HG02870 (cell line): ENCODE measurements around the gene FHOD3.
"Not testable (repeated sequence)": the region's sequence is repeated elsewhere in the genome, so short reads cannot be mapped to it uniquely, and the experiment has no call there.

Source experiments
- ATAC-seq: cut with Tn5 transposase; IDR thresholded peaks from one replicate; pipeline ENCODE4 v1.9.1; 2021; ENCODE audit warnings: mild to moderate bottlenecking, moderate library complexity; ENCODE audit not compliant: unreplicated experiment

Gene FHOD3

GRCh38 chr18:36441426-36442240, 144.1 kb downstream of the FHOD3 start:
- no peak for ATAC-seq

DNA sequence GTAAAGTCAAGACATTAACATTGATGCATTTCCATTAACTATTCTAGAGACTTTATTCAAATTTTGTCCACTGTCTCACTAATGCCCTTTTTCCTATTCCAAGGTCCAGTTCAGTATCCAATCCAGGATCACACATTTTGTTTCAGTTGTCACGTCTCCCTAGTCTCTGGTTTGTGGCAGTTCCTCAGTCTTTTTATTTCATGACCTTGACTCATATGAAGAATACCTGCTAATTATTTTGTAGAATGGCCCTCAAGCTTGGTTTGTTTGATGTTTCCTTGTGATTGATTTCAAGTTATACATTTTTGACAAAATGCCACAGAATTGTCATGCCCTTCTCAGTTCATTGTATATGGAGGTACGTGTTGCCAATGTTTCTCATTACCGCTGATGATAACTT, 145.2 kb downstream of the FHOD3 start:
- no peak for ATAC-seq

DNA sequence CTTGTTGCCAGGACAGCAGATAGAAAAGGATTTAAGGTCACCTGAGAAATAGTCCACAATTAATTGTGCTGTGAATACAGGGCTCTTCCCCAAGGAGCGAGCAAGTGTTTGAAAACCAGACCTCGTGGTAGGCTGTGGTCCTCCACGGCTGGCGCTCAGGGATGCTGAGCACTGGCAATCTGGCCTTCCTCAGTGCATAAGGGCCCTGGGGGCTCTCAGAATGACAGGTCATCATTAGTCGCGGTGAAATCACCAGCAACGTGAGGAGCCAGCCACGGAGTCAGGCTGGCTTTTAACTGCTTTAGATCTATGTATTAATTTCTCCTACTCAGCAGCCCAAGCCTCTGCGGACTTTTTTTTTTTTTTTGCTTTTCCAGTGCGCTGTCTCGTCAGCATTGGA, 148.5 kb downstream of the FHOD3 start:
- ATAC-seq = no peak

DNA sequence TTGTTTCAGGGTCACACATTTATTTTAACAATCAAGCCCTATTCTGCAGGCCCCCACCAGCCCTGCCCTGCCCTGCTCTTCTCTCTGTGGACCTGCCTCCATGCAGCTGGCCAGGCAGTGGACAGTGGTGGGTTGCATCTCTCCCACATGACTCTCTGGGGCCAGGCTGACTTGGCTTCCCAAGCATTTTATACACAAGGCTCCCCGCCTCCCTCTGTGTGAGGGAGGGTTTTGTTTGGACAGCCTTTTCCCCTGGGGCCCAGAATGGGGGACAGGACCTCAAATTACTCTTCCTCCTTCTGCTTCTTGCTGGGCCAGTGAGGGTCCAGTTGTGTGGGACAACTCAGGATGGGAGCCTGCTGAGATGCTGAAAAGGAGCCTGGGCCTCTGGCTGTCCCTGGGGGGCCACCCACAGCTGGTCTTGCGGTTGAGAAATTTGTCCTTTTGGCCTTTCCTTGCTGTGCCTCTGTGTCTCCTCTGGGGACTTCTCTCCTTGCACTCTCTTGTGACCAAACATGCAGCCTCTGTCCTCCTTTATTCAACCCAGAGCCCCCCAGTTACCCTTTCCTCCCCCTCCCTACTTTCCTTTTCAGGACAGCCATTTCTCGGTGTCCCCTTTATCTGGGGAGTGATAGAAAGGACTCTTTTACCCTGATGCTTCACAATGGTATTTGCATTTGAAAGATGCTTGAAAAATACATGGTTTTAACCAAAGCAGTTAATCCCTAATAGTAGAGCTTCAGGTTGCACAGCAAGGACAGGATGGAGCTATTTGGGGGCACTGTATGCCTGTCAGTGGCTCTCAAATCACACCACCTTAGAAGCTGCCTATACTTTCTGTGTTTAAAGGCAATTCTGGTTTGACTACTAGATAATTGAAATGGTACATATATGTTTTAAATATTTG, 151.1 kb downstream of the FHOD3 start:
- ATAC-seq = no peak

DNA sequence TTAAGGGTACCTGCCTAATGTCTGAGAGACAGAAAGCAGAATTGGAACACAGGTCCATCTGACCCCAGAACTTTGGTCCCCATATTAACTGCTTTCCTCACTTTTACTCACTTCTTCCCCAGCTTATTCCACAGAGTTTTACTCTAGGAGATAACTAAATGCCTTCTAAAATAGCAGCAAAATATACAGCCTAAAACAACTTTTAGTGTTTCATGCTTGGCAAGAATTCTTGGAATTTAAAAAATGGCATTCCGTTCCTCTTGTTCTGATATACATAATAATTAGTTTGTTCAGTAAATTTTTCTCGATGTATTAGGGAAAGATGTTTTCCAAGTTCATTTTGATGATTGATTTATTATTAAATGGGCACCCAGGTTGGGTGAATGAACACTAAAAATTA, 151.9 kb downstream of the FHOD3 start:
- no peak for ATAC-seq

DNA sequence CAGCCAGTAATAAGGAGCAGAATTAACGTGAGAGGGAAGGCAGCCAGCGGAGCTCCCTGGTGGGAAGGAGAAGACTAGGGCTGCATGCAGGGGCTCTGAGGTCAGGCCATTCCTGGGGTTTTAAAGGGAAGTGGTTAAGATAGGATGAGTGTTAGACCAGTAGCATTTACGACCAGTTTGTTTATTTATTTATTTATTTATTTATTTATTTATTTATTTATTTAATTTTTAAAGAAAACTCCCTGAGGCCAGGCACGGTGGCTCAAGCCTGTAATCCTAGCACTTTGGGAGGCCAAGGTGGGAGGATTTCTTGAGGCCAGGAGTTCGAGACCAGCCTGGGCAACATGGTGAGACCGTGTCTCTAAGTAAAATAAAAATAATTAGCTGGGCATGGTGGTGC, 152.8 kb downstream of the FHOD3 start:
- ATAC-seq = no peak

DNA sequence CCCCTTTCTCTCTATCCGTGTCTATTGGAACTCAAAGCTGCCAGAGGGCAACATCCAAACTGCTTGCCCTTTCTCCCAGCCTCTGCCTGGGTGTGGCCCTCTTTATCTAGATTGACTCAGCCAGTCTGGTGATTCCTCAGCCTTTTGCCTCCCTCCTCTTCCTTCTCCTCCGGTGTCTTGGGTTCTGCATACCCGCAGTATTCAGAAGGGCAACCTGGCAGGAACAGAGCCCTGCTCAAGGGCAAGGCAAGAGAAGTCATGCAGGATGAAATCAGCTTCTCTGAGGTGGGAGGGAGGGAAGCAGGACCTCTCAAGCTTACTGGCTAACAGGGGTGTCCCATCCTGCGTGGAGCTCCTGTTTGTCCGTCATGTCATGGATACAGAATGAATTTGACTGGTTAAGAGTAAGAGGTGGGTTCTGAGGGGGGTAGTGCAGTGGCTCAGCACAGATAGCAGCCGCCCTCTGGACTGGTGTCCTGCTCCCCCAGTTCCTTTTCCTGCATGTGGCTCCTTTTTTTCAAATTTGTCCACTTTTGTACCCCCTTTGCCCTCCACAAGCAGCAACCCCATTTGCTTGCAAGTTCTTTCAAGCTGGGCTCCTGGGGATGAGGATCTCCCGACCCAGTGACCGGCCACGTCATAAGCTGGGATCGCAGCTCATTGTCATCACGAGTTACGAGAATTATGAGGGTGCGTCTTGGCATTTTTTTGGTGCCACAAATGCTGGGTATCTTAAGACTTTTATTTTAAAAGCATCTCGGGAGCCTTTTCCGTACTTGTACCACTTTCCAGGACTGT, 154.1 kb downstream of the FHOD3 start:
- ATAC-seq = no peak

- ATAC-seq = no peak
Measured at GRCh38 chr18:36454245-36454644, 156.7 kb downstream of the FHOD3 start.

DNA sequence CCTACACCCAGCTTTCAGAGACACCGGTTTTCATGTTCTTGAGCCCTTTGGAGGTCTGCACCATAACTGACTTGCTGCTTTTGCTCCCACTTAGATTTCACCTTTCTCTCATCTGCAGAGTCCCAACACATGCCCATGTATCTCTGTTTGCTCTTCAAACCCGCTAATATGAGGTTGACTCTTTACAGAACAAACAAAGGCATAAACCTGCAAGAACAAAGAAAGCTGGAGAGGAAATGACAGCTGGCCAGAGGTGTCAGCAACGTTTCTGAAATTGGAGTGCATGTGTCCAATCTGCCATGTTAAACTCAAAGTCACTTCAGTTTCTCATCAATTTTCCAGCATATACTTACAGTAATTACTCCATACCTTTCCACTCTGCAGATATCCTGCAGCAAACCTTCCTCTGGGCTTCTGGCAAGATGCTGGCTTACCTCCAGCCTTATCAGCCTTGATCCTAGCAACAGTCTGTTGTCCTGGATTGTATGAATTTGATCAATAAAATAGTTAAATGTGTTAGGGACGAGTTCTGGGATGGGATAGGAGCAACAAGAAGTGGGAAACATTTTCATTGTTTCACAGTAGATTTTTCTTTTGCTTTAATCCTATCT, 157.4 kb downstream of the FHOD3 start:
- no peak for ATAC-seq

DNA sequence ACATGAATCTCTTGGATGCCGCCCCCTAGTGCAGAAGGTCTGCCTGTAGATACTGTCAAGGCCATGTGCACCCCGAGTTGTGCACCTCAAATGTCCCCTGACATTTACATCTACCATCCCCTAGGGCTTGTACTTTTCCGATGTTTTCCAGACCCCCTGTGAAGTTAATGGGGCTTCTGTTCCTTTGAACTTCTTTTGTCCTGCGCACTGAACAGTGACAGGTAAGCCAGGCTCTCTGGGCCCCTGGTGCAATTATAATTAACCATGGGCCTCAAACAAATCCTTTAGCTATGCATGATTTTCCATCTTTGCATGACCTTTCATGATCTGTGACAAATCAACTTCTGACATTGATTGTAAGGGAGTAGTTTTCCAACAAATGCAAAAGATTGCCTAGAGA, 158.4 kb downstream of the FHOD3 start:
- ATAC-seq = no peak

GRCh38 chr18:36456622-36457021, 159.1 kb downstream of the FHOD3 start:
- no peak for ATAC-seq

GRCh38 chr18:36457683-36458082, 160.2 kb downstream of the FHOD3 start:
- no peak for ATAC-seq

DNA sequence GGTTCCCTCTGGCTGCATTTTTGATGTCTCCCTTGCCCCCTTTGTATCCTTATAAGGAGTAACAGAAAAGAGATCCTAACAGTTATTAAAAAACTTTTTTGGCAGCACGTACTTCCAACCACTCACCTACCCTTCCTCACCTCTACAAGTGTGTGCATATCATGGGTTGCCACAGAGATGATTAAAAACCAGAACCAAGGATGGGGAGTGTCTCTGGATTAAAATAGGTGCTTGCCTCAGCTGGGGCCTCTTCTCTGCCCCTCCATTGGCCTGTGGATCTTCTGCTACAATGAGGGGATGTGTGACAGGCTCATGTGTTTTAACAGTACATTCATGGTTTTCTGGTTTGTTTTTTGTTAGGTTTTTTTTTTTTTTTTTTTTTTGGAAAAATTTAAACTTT, 160.8 kb downstream of the FHOD3 start:
- ATAC-seq = no peak

GRCh38 chr18:36459203-36459602, 161.7 kb downstream of the FHOD3 start:
- no peak for ATAC-seq

- ATAC-seq = no peak
Measured at GRCh38 chr18:36459786-36460185, 162.3 kb downstream of the FHOD3 start.

DNA sequence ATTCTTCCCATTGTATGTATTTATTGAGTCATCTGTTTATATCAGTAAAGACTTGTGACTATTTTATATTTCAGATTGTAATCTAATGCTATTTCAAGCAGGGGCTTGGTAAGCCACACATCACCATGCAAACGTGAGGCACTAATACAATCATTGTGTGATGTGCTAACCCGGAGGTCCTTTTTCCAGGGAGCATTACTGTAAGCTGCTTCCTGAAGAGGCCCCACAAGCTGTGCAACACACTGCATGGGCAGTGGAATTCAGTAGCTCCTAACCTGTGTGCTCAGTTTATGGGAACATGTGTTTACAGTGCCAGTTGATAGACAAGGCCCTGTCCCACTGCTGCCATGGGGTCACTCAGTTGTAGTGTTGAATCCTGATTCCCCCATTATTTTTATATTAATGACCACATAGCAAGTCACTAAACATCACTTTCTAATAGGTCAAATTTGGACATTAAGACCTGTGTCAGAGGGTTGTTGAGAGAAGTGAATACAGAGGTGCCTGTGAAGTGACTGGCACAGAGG, 162.9 kb downstream of the FHOD3 start:
- ATAC-seq = no peak

GRCh38 chr18:36460854-36461253, 163.3 kb downstream of the FHOD3 start:
- ATAC-seq = no peak

DNA sequence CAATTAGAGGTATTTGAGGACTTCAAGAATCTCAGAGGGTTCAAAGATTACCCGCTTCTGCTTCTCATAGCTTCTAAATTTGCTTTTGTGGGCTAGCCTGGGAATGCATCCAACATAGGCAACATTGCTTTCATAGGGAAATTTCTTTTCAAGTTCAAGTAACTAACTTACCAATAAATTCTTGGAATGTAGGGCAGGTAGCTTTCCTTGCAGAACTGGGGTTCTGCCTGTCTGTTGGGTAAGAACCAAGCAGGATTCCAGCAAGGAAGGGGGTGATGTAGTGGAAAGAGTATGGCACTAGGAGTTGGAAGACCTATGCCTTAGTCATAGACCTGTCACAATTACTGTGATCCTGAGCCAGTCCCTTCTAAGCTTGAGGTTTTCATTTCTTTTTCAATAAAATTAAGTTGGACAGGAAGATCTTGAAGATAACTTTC, 164.1 kb downstream of the FHOD3 start:
- ATAC-seq = no peak

DNA sequence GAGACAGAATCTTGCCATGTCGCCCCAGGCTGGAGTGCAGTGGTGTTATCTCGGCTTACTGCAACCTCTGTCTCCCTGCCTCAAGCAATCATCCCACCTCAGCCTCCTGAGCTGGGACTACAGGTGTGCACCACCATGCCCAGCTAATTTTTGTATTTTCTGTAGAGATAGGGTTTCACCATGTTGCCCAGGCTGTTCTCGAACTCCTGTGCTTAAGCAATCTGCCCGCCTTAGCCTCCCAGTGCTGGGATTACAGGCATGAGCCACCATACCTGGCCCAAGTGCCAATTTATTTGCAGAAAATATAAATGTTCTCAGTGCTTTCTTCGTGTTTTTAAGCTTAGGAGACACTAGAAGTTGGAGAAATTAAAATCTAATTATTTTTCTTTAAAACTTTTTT, 166.0 kb downstream of the FHOD3 start:
- not testable (repeated sequence) for ATAC-seq

DNA sequence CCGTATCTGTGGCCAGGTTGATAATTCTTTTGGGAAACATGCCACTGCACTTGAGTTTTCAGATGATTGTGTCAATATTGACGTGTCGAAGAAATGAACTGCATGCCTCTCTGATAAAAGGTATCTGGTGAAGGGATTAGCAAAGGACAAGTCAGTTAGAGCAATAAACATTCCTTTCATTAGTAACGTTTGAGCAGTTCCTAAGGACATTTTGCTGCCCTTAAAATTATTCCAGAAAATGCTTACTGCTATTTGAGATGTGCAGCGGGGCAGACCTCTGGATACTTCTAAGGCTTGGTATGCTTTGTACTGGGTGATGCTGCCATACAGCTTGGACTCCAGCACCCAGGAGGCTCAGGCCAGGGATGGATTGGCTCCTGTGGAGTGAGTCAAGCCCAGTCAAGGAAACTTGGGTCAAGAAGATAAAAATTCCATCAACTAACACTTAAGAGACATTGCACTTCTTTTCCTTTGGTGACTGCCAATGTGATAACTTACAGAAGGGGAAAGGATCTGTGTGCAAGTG, 166.7 kb downstream of the FHOD3 start:
- no peak for ATAC-seq
